ENCODE results near the gene HDAC5.

- TF ChIP-seq CTCF (IDR thresholded peaks at IDR 0.05; ENCODE audit: low read length) (no peak), EZH2 (IDR thresholded peaks at IDR 0.05; ENCODE audit: borderline replicate concordance, low read length) (no peak)
These were observed 6.1 kb downstream of the HDAC5 start for GRCh38 chr17:44117351-44117750.

Measured in OCI-LY1 (cell line).